Hepatocyte (in vitro differentiated cells): Measurements from ENCODE around the gene GRK4.

Source experiments
- CTCF ChIP-seq: fragments of 200-600 bp; sonication (generic); IDR thresholded peaks from 2 replicates; pipeline ENCODE4 v1.5.1; 2016; ENCODE audit warnings: antibody characterized with exemption, mild to moderate bottlenecking; ENCODE audit not compliant: poor library complexity
- EZH2phosphoT487 ChIP-seq: fragments of 200-600 bp; sonication (generic); IDR thresholded peaks from one replicate; pipeline ENCODE4 v1.6.1; 2018; ENCODE audit warnings: antibody characterized with exemption, mild to moderate bottlenecking, low read depth, moderate library complexity; ENCODE audit not compliant: unreplicated experiment, severe bottlenecking

DNA sequence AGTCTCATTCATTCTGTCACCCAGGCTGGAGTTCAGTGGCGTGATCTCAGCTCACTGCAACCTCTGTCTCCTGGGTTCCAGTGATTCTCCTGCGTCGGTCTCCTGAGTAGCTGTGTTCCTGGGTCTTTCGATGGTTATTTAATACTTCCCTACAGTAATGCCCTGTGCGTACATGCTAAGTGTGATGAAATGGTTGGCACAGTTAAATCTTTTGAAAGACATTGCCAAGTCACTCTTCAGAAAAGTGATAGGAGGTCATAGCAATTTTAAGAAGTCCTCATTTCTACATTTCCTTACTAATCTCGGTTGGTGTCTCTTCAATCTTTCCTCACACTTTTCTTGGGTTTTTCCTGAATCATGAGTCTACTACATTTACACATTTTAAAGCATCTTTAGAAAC lies 96.6 kb downstream of the GRK4 start:
- TF ChIP-seq CTCF, result no peak
- TF ChIP-seq EZH2phosphoT487, result no peak
